B cell (primary cell): Measurements from ENCODE around the gene PARVB.

Source experiments
- CTCF ChIP-seq: fragments of 200-600 bp; IDR thresholded peaks from one replicate; pipeline ENCODE4 v1.8.0; 2022; ENCODE audit warnings: antibody characterized with exemption, mild to moderate bottlenecking
- EZH2 ChIP-seq: IDR thresholded peaks from 2 replicates; pipeline ENCODE4 v1.6.1; 2012; ENCODE audit warnings: borderline replicate concordance, low read depth, mild to moderate bottlenecking, moderate library complexity, low read length; ENCODE audit not compliant: insufficient read depth, poor library complexity, severe bottlenecking

- TF ChIP-seq CTCF (no peak), EZH2 (no peak)
Measured at GRCh38 chr22:43996170-43996980, 27.7 kb upstream of the PARVB start.
